GM12878 (cell line): ENCODE measurements around the gene GNPTAB. TPM values are rescaled to one million over a fixed set of nuclear protein-coding genes. Genes with fewer than 3 reads are reported as not detected.

Experiments
- ATAC-seq: fragments of 200-7000 bp; cut with Tn5 transposase; 3 replicates; pipeline ENCODE4 v1.9.1; 2020; ENCODE audit warnings: mild to moderate bottlenecking, moderate library complexity
- BruUV-seq: library from RNA; stranded (reverse); fragments of 400-500 nt; replicated peaks from 2 replicates; lab custom pipeline; 2021; lab: Mats Ljungman, UMichigan
- CTCF ChIA-PET: fragments of 300-600 bp; sonication (Branson Sonifier 250); formaldehyde crosslinking; extraction: SDS; loops from one replicate; lab custom pipeline; 2021; ENCODE audit warnings: inconsistent platforms; lab: Yijun Ruan, JAX
- POLR2A ChIA-PET: fragments of 350-600 bp; formaldehyde crosslinking; extraction: SDS; loops from one replicate; lab custom pipeline; 2021; ENCODE audit warnings: inconsistent platforms; lab: Charles Lee
- RAD21 ChIA-PET: fragments of 300-600 bp; sonication (Branson Sonifier 250); formaldehyde crosslinking; loops from one replicate; lab custom pipeline; 2023; ENCODE audit warnings: antibody characterized with exemption; ENCODE audit not compliant: unreplicated experiment; lab: Charles Lee
- SMC1A ChIA-PET: fragments of 300-600 bp; sonication (Branson Sonifier 250); formaldehyde crosslinking; loops from one replicate; lab custom pipeline; 2023; ENCODE audit not compliant: unreplicated experiment, uncharacterized antibody; lab: Charles Lee
- DNase-seq: peaks from one replicate; pipeline ENCODE4 v3.0.0-alpha.2; 2011; ENCODE audit warnings: low read depth, low spot score
- FAIRE-seq: peaks from 3 replicates; lab custom pipeline; 2011; peaks lifted over from hg19 to GRCh38; lab: Jason Lieb, UNC
- H2AFZ ChIP-seq: 2 replicates; pipeline ENCODE4 v1.6.0; 2011; ENCODE audit warnings: low read depth, low read length, control low read depth; ENCODE audit not compliant: control insufficient read depth
- H3K27ac ChIP-seq: 2 replicates; pipeline ENCODE4 v1.5.1; 2011; ENCODE audit warnings: control low read depth; ENCODE audit not compliant: control insufficient read depth, insufficient read depth
- H3K27me3 ChIP-seq, 2 experiments: replicated peaks in 1 of 2; 2 replicates each; pipeline versions ENCODE4 v1.6.0 to v1.6.1; 2011; ENCODE audit warnings: low read length in 1 of 2; ENCODE audit not compliant: control insufficient read depth in 2 of 2, insufficient read depth in 2 of 2
- H3K36me3 ChIP-seq, 2 experiments: 2 replicates each; pipeline ENCODE4 v1.5.1; 2011; ENCODE audit warnings: low read length in 1 of 2; ENCODE audit not compliant: control insufficient read depth in 2 of 2, insufficient read depth in 2 of 2
- H3K4me1 ChIP-seq: 2 replicates; pipeline ENCODE4 v1.6.1; 2011; ENCODE audit warnings: mild to moderate bottlenecking, low read length, moderate library complexity, mixed read lengths; ENCODE audit not compliant: control insufficient read depth, insufficient read depth
- H3K4me2 ChIP-seq: 2 replicates; pipeline ENCODE4 v1.6.0; 2011; ENCODE audit warnings: control low read depth; ENCODE audit not compliant: control insufficient read depth, insufficient read depth
- H3K4me3 ChIP-seq: fragments of 200-600 bp; sonication (generic); 2 replicates; pipeline ENCODE4 v1.5.1; 2016
- H3K79me2 ChIP-seq: 2 replicates; pipeline ENCODE4 v1.6.0; 2011; ENCODE audit warnings: low read length; ENCODE audit not compliant: control insufficient read depth, insufficient read depth
- H3K9ac ChIP-seq: 2 replicates; pipeline ENCODE4 v1.8.0; 2011; ENCODE audit warnings: low read length, control low read depth, mixed read lengths; ENCODE audit not compliant: control insufficient read depth, insufficient read depth
- H3K9me3 ChIP-seq: replicated peaks from 3 replicates; pipeline ENCODE4 v1.5.1; 2011; ENCODE audit warnings: mild to moderate bottlenecking, low read length; ENCODE audit not compliant: control insufficient read depth, insufficient read depth
- H4K20me1 ChIP-seq: 2 replicates; pipeline ENCODE4 v1.6.0; 2011; ENCODE audit not compliant: control insufficient read depth, insufficient read depth
- BCLAF1 ChIP-seq: fragments of 450-650 bp; IDR thresholded peaks from 2 replicates; pipeline ENCODE4 v1.6.1; 2017; ENCODE audit warnings: antibody characterized with exemption, mild to moderate bottlenecking, moderate library complexity
- GABPA ChIP-seq: IDR thresholded peaks from 2 replicates; pipeline ENCODE4 v1.6.1; 2014; ENCODE audit warnings: antibody characterized with exemption, low read depth, mild to moderate bottlenecking, inconsistent platforms
- HDAC2 ChIP-seq: fragments of 200-600 bp; sonication (generic); IDR thresholded peaks from 2 replicates; pipeline ENCODE4 v1.6.1; 2017
- WGBS: methylation state at CpG from one replicate; pipeline ENCODE4 v1.1.6; 2016; ENCODE audit warnings: low lambda C conversion rate; ENCODE audit not compliant: insufficient replicate concordance, insufficient coverage; ENCODE audit errors: missing lambda C conversion rate; 5-methylcytosine and 5-hydroxymethylcytosine counted together
- in situ Hi-C: fragments of 300-500 bp; cut with MboI; formaldehyde crosslinking; loops from 9 replicates; pipeline ENCODE4 v1.14.3; 2018; ENCODE audit warnings: mixed read lengths
- intact Hi-C: fragments of 100-400 bp; cut with micrococcal nuclease; formaldehyde crosslinking; loops from one replicate; pipeline ENCODE4 v1.14.2; 2022; ENCODE audit not compliant: unreplicated experiment
- polyA plus RNA-seq, 11 experiments: library from polyadenylated mRNA; depleted of rRNA in 4 of 11; unstranded in 6 of 11; stranded (reverse) in 5 of 11; fragments of >200 nt; fragmentation: Nextera tagmentation in 4 of 11; fragmentation: Illumina TruSeq in 1 of 11; extraction: Ambion mirVana in 4 of 11; extraction: Trizol in 1 of 11; gene quantifications; 1 replicate in 1 of 11; 2 replicates in 10 of 11; pipeline versions ENCODE4 v1.2.1 to v1.2.3, GENCODE V29; 2011 to 2016; ENCODE audit warnings: inconsistent platforms in 2 of 11, missing spikeins in 2 of 11, low read depth in 1 of 11
- total RNA-seq, 4 experiments: library from RNA; depleted of rRNA in 3 of 4; stranded (reverse); fragments of >200 nt in 3 of 4; fragmentation: Illumina TruSeq in 1 of 4; extraction: Trizol in 1 of 4; gene quantifications; 2 replicates each; pipeline versions ENCODE4 v1.2.1 to v1.2.3, GENCODE V29; 2013 to 2021

The GNPTAB gene
- total and polyA plus RNA-seq, 10 of the 15 experiments (the other 5 are each of a cell fraction or from before 2014, with no cell fraction given) = 9.8 to 38.9 (median 35.3) TPM

- in situ Hi-C loops = no loop called here
- CTCF ChIA-PET = interaction anchor here (1.2 to 6.9 kb wide), 5 partner anchors 15 to 45 kb away, joined by 3 to 84 read pairs (median 15); partner anchors contain the start of gene GNPTAB
These were observed 36.2 kb downstream of the GNPTAB start for GRCh38 chr12:101794574-101794973.

More at GRCh38 chr12:101794574-101794973, 36.2 kb downstream of the GNPTAB start:
- ChIA-PET POLR2A (no interaction called here), RAD21 (interaction anchor here (4.2 kb wide), 1 partner anchor 35 kb away, joined by 33 read pairs; the partner anchor contains the start of gene GNPTAB), SMC1A (interaction anchor here (0.8 to 5.6 kb wide), 6 partner anchors 8 to 35 kb away, joined by 3 to 44 read pairs (median 6); partner anchors contain the start of gene GNPTAB)
- H2AFZ ChIP-seq = no peak overlapping the region
- H3K36me3 ChIP-seq = peaks cover 0 to 8% of the 10 kb centered on the region in 2 experiments; a peak in 3 of 4 replicates
- whole genome bisulfite sequencing = 28% methylated on average over 2 of the region's 2 CpGs
- intact Hi-C loops = loop anchor here (5.0 kb wide), 1 partner anchor 33 kb away; no protein-coding TSS in a partner anchor
- DNase-seq = no peak
- no peaks in the 10 kb centered on the region for H3K9me3 ChIP-seq
- no peak overlapping the region for H3K27ac ChIP-seq
- no peak overlapping the region for H3K9ac ChIP-seq
- TF ChIP-seq HDAC2 (no peak), GABPA (no peak), BCLAF1 (no peak)
- ATAC-seq = no peak
- H3K4me3 ChIP-seq = no peak overlapping the region
- no peaks in the 10 kb centered on the region for H4K20me1 ChIP-seq
- no peak overlapping the region for H3K4me2 ChIP-seq
- H3K4me1 ChIP-seq = peaks cover 10% of the 10 kb centered on the region
- no peaks in the 10 kb centered on the region for H3K27me3 ChIP-seq
- no TSS peak for BruUV-seq
- FAIRE-seq = no peak
- no peaks in the 10 kb centered on the region; the same call in 1 of the 2 replicates for H3K79me2 ChIP-seq
